H4 (cell line): ENCODE results near the gene SCGB2A2. TPM values are rescaled to one million over a fixed set of nuclear protein-coding genes. Genes with fewer than 3 reads are reported as not detected.

Experiments
- DNase-seq: peaks from one replicate; pipeline ENCODE4 v3.0.0-alpha.2; 2015; ENCODE audit warnings: low spot score
- total RNA-seq: library from RNA; depleted of rRNA; stranded (reverse); fragments of >200 nt; shearing (Covaris generic); gene quantifications from 2 replicates; pipeline ENCODE4 v1.2.3, GENCODE V29; 2014; rRNA removed

The SCGB2A2 gene
- total RNA-seq: not detected in 2 replicates

GRCh38 chr11:62269654-62270278 is at the start of gene SCGB2A2:
SCGB2A2 (plus strand) TSS chr11:62270158; CDS start chr11:62270217, 59 bp downstream.
- DNase-seq: no peak

- no peak for DNase-seq
Measured at GRCh38 chr11:62221498-62221897, 48.5 kb upstream of the SCGB2A2 start.

- no peak for DNase-seq
Measured at GRCh38 chr11:62223095-62223494, 46.9 kb upstream of the SCGB2A2 start.

GRCh38 chr11:62233730-62234129 is 36.2 kb upstream of the SCGB2A2 start:
- no peak for DNase-seq

GRCh38 chr11:62236187-62236586 is 33.8 kb upstream of the SCGB2A2 start:
- DNase-seq: no peak

- DNase-seq: no peak
Measured at GRCh38 chr11:62237499-62237898, 32.5 kb upstream of the SCGB2A2 start.

- DNase-seq: no peak
Measured at GRCh38 chr11:62238151-62238550, 31.8 kb upstream of the SCGB2A2 start.

GRCh38 chr11:62241095-62241494 is 28.9 kb upstream of the SCGB2A2 start:
- DNase-seq: no peak

GRCh38 chr11:62242021-62242420 is 27.9 kb upstream of the SCGB2A2 start, which contains the start of gene SCGB1D2:
SCGB1D2 (plus strand) TSS chr11:62242239; CDS start chr11:62242308, 69 bp downstream.
- DNase-seq: peak; percentile 84

- no peak for DNase-seq
Measured at GRCh38 chr11:62245271-62245753, 24.6 kb upstream of the SCGB2A2 start.

- DNase-seq: no peak
Measured at GRCh38 chr11:62251698-62252097, 18.3 kb upstream of the SCGB2A2 start.

GRCh38 chr11:62253999-62254542 is 15.9 kb upstream of the SCGB2A2 start:
- no peak for DNase-seq

GRCh38 chr11:62256281-62256680 is 13.7 kb upstream of the SCGB2A2 start:
- no peak for DNase-seq

- no peak for DNase-seq
Measured at GRCh38 chr11:62260261-62260953, 9.6 kb upstream of the SCGB2A2 start.

GRCh38 chr11:62264004-62264403 is 6.0 kb upstream of the SCGB2A2 start:
- DNase-seq: no peak

GRCh38 chr11:62266558-62266957 is 3.4 kb upstream of the SCGB2A2 start:
- no peak for DNase-seq

GRCh38 chr11:62267050-62267449 is 2.9 kb upstream of the SCGB2A2 start:
- no peak for DNase-seq

- DNase-seq: no peak
Measured at GRCh38 chr11:62267576-62267975, 2.4 kb upstream of the SCGB2A2 start.

- no peak for DNase-seq
Measured at GRCh38 chr11:62273284-62273683, 3.3 kb downstream of the SCGB2A2 start.

- DNase-seq: no peak
Measured at GRCh38 chr11:62273789-62274275, 3.9 kb downstream of the SCGB2A2 start.

- DNase-seq: no peak
Measured at GRCh38 chr11:62280452-62280851, 10.5 kb downstream of the SCGB2A2 start.

- DNase-seq: no peak
Measured at GRCh38 chr11:62295504-62295903, 25.5 kb downstream of the SCGB2A2 start.

GRCh38 chr11:62298975-62299374 is 29.0 kb downstream of the SCGB2A2 start, which contains the start of gene SCGB1D4:
SCGB1D4 (minus strand) TSS chr11:62299075; CDS start chr11:62299010, 65 bp downstream.
- no peak for DNase-seq
